ENCODE results near the gene PSD2.

- TF ChIP-seq, protein P1, sequence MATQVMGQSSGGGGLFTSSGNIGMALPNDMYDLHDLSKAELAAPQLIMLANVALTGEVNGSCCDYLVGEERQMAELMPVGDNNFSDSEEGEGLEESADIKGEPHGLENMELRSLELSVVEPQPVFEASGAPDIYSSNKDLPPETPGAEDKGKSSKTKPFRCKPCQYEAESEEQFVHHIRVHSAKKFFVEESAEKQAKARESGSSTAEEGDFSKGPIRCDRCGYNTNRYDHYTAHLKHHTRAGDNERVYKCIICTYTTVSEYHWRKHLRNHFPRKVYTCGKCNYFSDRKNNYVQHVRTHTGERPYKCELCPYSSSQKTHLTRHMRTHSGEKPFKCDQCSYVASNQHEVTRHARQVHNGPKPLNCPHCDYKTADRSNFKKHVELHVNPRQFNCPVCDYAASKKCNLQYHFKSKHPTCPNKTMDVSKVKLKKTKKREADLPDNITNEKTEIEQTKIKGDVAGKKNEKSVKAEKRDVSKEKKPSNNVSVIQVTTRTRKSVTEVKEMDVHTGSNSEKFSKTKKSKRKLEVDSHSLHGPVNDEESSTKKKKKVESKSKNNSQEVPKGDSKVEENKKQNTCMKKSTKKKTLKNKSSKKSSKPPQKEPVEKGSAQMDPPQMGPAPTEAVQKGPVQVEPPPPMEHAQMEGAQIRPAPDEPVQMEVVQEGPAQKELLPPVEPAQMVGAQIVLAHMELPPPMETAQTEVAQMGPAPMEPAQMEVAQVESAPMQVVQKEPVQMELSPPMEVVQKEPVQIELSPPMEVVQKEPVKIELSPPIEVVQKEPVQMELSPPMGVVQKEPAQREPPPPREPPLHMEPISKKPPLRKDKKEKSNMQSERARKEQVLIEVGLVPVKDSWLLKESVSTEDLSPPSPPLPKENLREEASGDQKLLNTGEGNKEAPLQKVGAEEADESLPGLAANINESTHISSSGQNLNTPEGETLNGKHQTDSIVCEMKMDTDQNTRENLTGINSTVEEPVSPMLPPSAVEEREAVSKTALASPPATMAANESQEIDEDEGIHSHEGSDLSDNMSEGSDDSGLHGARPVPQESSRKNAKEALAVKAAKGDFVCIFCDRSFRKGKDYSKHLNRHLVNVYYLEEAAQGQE (IDR thresholded peaks at IDR 0.05; ENCODE audit: insufficient read depth in 1 of 2, low read depth in 2 of 2, low read length in 2 of 2): no peak
- TF ChIP-seq POLR2AphosphoS5 (IDR thresholded peaks at IDR 0.05; ENCODE audit: low read depth, low read length) (no peak), SIN3A (IDR thresholded peaks at IDR 0.05; ENCODE audit: borderline replicate concordance, insufficient read depth, low read length) (no peak)
Measured at GRCh38 chr5:139770722-139771121, 24.9 kb upstream of the PSD2 start.
